ENCODE results near the gene ADA.

ADA gene

GRCh38 chr20:44681796-44682566 lies 30.5 kb upstream of the ADA start:
- TF ChIP-seq CREB5 (CRISPR knock-in tag; IDR thresholded peaks at IDR 0.05; ENCODE audit: low read depth): no peak
- TF ChIP-seq ZNF565 (CRISPR knock-in tag; conservative IDR thresholded peaks at IDR 0.05; ENCODE audit: low read depth): no peak
- TF ChIP-seq ZNF70 (CRISPR knock-in tag; IDR thresholded peaks at IDR 0.05): no peak
- TF ChIP-seq SNAI2 (CRISPR knock-in tag; IDR thresholded peaks at IDR 0.05): no peak
- no peak for TF ChIP-seq TOX (CRISPR knock-in tag; IDR thresholded peaks at IDR 0.05; ENCODE audit: borderline replicate concordance)
- TF ChIP-seq CSRNP3 (CRISPR knock-in tag; IDR thresholded peaks at IDR 0.05): no peak
- no peak for TF ChIP-seq ESRRG (CRISPR knock-in tag; IDR thresholded peaks at IDR 0.05)
- TF ChIP-seq OSR1 (CRISPR knock-in tag; IDR thresholded peaks at IDR 0.05): no peak
- TF ChIP-seq ZC3H10 (CRISPR knock-in tag; IDR thresholded peaks at IDR 0.05): no peak
- no peak for TF ChIP-seq POU6F1 (CRISPR knock-in tag; IDR thresholded peaks at IDR 0.05; ENCODE audit: borderline replicate concordance, low read depth)
- no peak for TF ChIP-seq ZNF8 (CRISPR knock-in tag; IDR thresholded peaks at IDR 0.05)
- TF ChIP-seq PATZ1 (CRISPR knock-in tag; IDR thresholded peaks at IDR 0.05; ENCODE audit: borderline replicate concordance): no peak
- no peak for TF ChIP-seq GLIS3 (CRISPR knock-in tag; IDR thresholded peaks at IDR 0.05)
- TF ChIP-seq ZFP3 (CRISPR knock-in tag; IDR thresholded peaks at IDR 0.05): no peak
- no peak for TF ChIP-seq BACH2 (CRISPR knock-in tag; IDR thresholded peaks at IDR 0.05; ENCODE audit: borderline replicate concordance)
- no peak for TF ChIP-seq CSDC2 (CRISPR knock-in tag; IDR thresholded peaks at IDR 0.05)
- ATAC-seq: no peak

- ATAC-seq: no peak
- TF ChIP-seq ESRRG (CRISPR knock-in tag; IDR thresholded peaks at IDR 0.05) (no peak), ZNF70 (CRISPR knock-in tag; IDR thresholded peaks at IDR 0.05) (no peak), ZC3H10 (CRISPR knock-in tag; IDR thresholded peaks at IDR 0.05) (no peak), OSR1 (CRISPR knock-in tag; IDR thresholded peaks at IDR 0.05) (no peak), PPARA (CRISPR knock-in tag; IDR thresholded peaks at IDR 0.05; ENCODE audit: borderline replicate concordance) (no peak), RARB (CRISPR knock-in tag; IDR thresholded peaks at IDR 0.05) (no peak), ISL1 (CRISPR knock-in tag; IDR thresholded peaks at IDR 0.05) (no peak), PATZ1 (CRISPR knock-in tag; IDR thresholded peaks at IDR 0.05; ENCODE audit: borderline replicate concordance) (no peak), CSRNP3 (CRISPR knock-in tag; IDR thresholded peaks at IDR 0.05) (no peak), ZNF8 (CRISPR knock-in tag; IDR thresholded peaks at IDR 0.05) (no peak), BACH2 (CRISPR knock-in tag; IDR thresholded peaks at IDR 0.05; ENCODE audit: borderline replicate concordance) (no peak), ZNF565 (CRISPR knock-in tag; conservative IDR thresholded peaks at IDR 0.05; ENCODE audit: low read depth) (no peak), POU6F1 (CRISPR knock-in tag; IDR thresholded peaks at IDR 0.05; ENCODE audit: borderline replicate concordance, low read depth) (no peak), ARNTL (CRISPR knock-in tag; IDR thresholded peaks at IDR 0.05; ENCODE audit: borderline replicate concordance, low read depth) (no peak)
These were observed 27.6 kb upstream of the ADA start for GRCh38 chr20:44678990-44679611.

All from SK-N-SH treated with all-trans-retinoic acid at 6 μM for 48 hours (cell line).